ENCODE data around the gene TRAM2. TPM values are rescaled to one million over a fixed set of nuclear protein-coding genes. Genes with fewer than 3 reads are reported as not detected.
A peak's percentile ranks its signal among the peaks of the same experiment; 100 is the strongest.

The TRAM2 gene
- total and polyA plus RNA-seq, 10 of the 15 experiments (the other 5 are each of a cell fraction or from before 2014, with no cell fraction given): 2.5 to 15.0 (median 11.0) TPM

GRCh38 chr6:52494298-52495072, 82.4 kb downstream of the TRAM2 start:
- Histone ChIP-seq H3K79me2 (ENCODE audit: control insufficient read depth, insufficient read depth, low read length) (no peaks in the 10 kb centered on the region), H3K4me3 (no peak overlapping the region), H3K9ac (ENCODE audit: control insufficient read depth, insufficient read depth, low read length) (0 out of 2 replicates have a peak overlapping the region, but pooled peaks have one; percentile 35), H3K36me3 (ENCODE audit: control insufficient read depth in 2 of 2, insufficient read depth in 2 of 2, low read length in 1 of 2) (no peaks in the 10 kb centered on the region), H3K9me3 (replicated peaks; ENCODE audit: control insufficient read depth, insufficient read depth, low read length) (no peaks in the 10 kb centered on the region; the same call in 1 of the 3 replicates), H3K4me1 (ENCODE audit: control insufficient read depth, insufficient read depth, low read length) (peaks cover 84% of the 10 kb centered on the region), H3K27me3 (replicated peaks in 1 of 2; ENCODE audit: control insufficient read depth in 2 of 2, insufficient read depth in 2 of 2, low read length in 1 of 2) (no peaks in the 10 kb centered on the region), H3K4me2 (ENCODE audit: control insufficient read depth, insufficient read depth) (peak overlapping the region; percentile 46), H4K20me1 (ENCODE audit: control insufficient read depth, insufficient read depth) (no peaks in the 10 kb centered on the region), H3K27ac (ENCODE audit: control insufficient read depth, insufficient read depth) (peak overlapping the region; percentile 78), H2AFZ (ENCODE audit: control insufficient read depth, low read depth, low read length) (no peak overlapping the region)
- FAIRE-seq (no peak), ATAC-seq (no peak), DNase-seq (ENCODE audit: low read depth, low spot score) (no peak)
- in situ Hi-C loops (cut with MboI): loop anchor here (5.0 kb wide), 3 partner anchors 77 to 192 kb away; no protein-coding TSS in a partner anchor
- CTCF ChIA-PET: interaction anchor here (0.6 to 10.3 kb wide), 12 partner anchors 41 to 209 kb away, joined by 3 to 83 read pairs (median 4); partner anchors contain the start of gene EFHC1
- RAD21 ChIA-PET (ENCODE audit: unreplicated experiment): interaction anchor here (0.5 to 11.6 kb wide), 17 partner anchors 27 to 209 kb away, joined by 3 to 124 read pairs (median 4); partner anchors contain the start of genes EFHC1 and MCM3
- 98% methylated on average over 7 of the region's 7 CpGs for WGBS (ENCODE audit: insufficient coverage, insufficient replicate concordance, low lambda C conversion rate, missing lambda C conversion rate)
- BruUV-seq (replicated peaks): no TSS peak
- SMC1A ChIA-PET (ENCODE audit: uncharacterized antibody, unreplicated experiment): interaction anchor here (0.7 to 14.8 kb wide), 12 partner anchors 11 to 206 kb away, joined by 3 to 249 read pairs (median 4); partner anchors contain the start of gene EFHC1
- intact Hi-C loops (cut with micrococcal nuclease; ENCODE audit: unreplicated experiment): loop anchor here (5.0 kb wide), 2 partner anchors 103 to 212 kb away; partner anchors contain the start of gene MCM3
- 0 out of 2 replicates have a peak, but pooled peaks have one; percentile 9 for TF ChIP-seq RUNX3 (IDR thresholded peaks at IDR 0.05; ENCODE audit: low read length)
- no peak for TF ChIP-seq ATF7 (IDR thresholded peaks at IDR 0.05; ENCODE audit: low read depth)
- POLR2A ChIA-PET: interaction anchor here (1.0 to 5.8 kb wide), 5 partner anchors 74 to 168 kb away, joined by 3 to 35 read pairs (median 4); partner anchors contain the start of gene EFHC1

- Histone ChIP-seq H3K27ac (ENCODE audit: control insufficient read depth, insufficient read depth) (peak overlapping the region; percentile 78), H4K20me1 (ENCODE audit: control insufficient read depth, insufficient read depth) (no peaks in the 10 kb centered on the region), H3K4me1 (ENCODE audit: control insufficient read depth, insufficient read depth, low read length) (peaks cover 76% of the 10 kb centered on the region), H3K4me3 (no peak overlapping the region), H3K27me3 (replicated peaks in 1 of 2; ENCODE audit: control insufficient read depth in 2 of 2, insufficient read depth in 2 of 2, low read length in 1 of 2) (no peaks in the 10 kb centered on the region), H3K4me2 (ENCODE audit: control insufficient read depth, insufficient read depth) (peak overlapping the region; percentile 41), H3K79me2 (ENCODE audit: control insufficient read depth, insufficient read depth, low read length) (no peaks in the 10 kb centered on the region), H3K9me3 (replicated peaks; ENCODE audit: control insufficient read depth, insufficient read depth, low read length) (no peaks in the 10 kb centered on the region; the same call in 1 of the 3 replicates), H2AFZ (ENCODE audit: control insufficient read depth, low read depth, low read length) (peak overlapping the region; percentile 36), H3K36me3 (ENCODE audit: control insufficient read depth in 2 of 2, insufficient read depth in 2 of 2, low read length in 1 of 2) (no peaks in the 10 kb centered on the region), H3K9ac (ENCODE audit: control insufficient read depth, insufficient read depth, low read length) (no peak overlapping the region; the same call in 1 of the 2 replicates)
- FAIRE-seq: no peak
- POLR2A ChIA-PET: interaction anchor here (1.0 to 5.8 kb wide), 4 partner anchors 73 to 107 kb away, joined by 3 to 35 read pairs (median 4); partner anchors contain the start of gene EFHC1
- intact Hi-C loops (cut with micrococcal nuclease; ENCODE audit: unreplicated experiment): no loop called here
- RAD21 ChIA-PET (ENCODE audit: unreplicated experiment): interaction anchor here (0.5 to 11.6 kb wide), 17 partner anchors 26 to 208 kb away, joined by 3 to 124 read pairs (median 4); partner anchors contain the start of genes EFHC1 and MCM3
- SMC1A ChIA-PET (ENCODE audit: uncharacterized antibody, unreplicated experiment): interaction anchor here (0.6 to 14.8 kb wide), 13 partner anchors 10 to 205 kb away, joined by 3 to 249 read pairs (median 3); partner anchors contain the start of gene EFHC1
- CTCF ChIA-PET: interaction anchor here (0.6 to 10.3 kb wide), 9 partner anchors 43 to 181 kb away, joined by 3 to 83 read pairs (median 4); partner anchors contain the start of gene EFHC1
- WGBS (ENCODE audit: insufficient coverage, insufficient replicate concordance, low lambda C conversion rate, missing lambda C conversion rate): 0% methylated on average over 3 of the region's 3 CpGs
- in situ Hi-C loops (cut with MboI): loop anchor here (5.0 kb wide), 1 partner anchor 169 kb away; no protein-coding TSS in a partner anchor
- BruUV-seq (replicated peaks): no TSS peak
- ATAC-seq: peak; percentile 4
- DNase-seq (ENCODE audit: low read depth, low spot score): peak; percentile 62
- TF ChIP-seq NFIC (IDR thresholded peaks at IDR 0.05; ENCODE audit: low read depth, low read length): peak; percentile 54; the same call in 1 of the 2 replicates
- TF ChIP-seq CBX5 (IDR thresholded peaks at IDR 0.05; ENCODE audit: low read depth): 0 out of 2 replicates have a peak, but pooled peaks have one; percentile 28
- peak; percentile 51; the same call in 1 of the 2 replicates for TF ChIP-seq MTA2 (IDR thresholded peaks at IDR 0.05; ENCODE audit: low read depth)
- no peak for TF ChIP-seq SIN3A (IDR thresholded peaks at IDR 0.05; ENCODE audit: low read depth, low read length)
- no peak for TF ChIP-seq HDAC6 (IDR thresholded peaks at IDR 0.05; ENCODE audit: unreplicated experiment)
- TF ChIP-seq ETV6 (conservative IDR thresholded peaks at IDR 0.05 in 1 of 2, IDR thresholded peaks at IDR 0.05 in 1 of 2; ENCODE audit: borderline replicate concordance in 1 of 2, low read depth in 1 of 2): peak in 1 of 2 experiments; percentile 49; a peak in 1 of 4 replicates
- TF ChIP-seq PRDM15 (CRISPR knock-in tag; IDR thresholded peaks at IDR 0.05): no peak
- no peak for TF ChIP-seq RELA (IDR thresholded peaks at IDR 0.05; ENCODE audit: borderline replicate concordance, partially characterized antibody)
Observed at GRCh38 chr6:52493669-52494068, 83.2 kb downstream of the TRAM2 start.
